NCI-H1694 treated with DMSO at 0.1 percent for 48 hours (cell line): ENCODE measurements around the gene ALDH3A2.
"Not testable (repeated sequence)": the region's sequence is repeated elsewhere in the genome, so short reads cannot be mapped to it uniquely, and the experiment has no call there.

Experiments
- DNase-seq: peaks from one replicate; lab custom pipeline; 2025; lab: John Stamatoyannopoulos, UW

The ALDH3A2 gene

DNA sequence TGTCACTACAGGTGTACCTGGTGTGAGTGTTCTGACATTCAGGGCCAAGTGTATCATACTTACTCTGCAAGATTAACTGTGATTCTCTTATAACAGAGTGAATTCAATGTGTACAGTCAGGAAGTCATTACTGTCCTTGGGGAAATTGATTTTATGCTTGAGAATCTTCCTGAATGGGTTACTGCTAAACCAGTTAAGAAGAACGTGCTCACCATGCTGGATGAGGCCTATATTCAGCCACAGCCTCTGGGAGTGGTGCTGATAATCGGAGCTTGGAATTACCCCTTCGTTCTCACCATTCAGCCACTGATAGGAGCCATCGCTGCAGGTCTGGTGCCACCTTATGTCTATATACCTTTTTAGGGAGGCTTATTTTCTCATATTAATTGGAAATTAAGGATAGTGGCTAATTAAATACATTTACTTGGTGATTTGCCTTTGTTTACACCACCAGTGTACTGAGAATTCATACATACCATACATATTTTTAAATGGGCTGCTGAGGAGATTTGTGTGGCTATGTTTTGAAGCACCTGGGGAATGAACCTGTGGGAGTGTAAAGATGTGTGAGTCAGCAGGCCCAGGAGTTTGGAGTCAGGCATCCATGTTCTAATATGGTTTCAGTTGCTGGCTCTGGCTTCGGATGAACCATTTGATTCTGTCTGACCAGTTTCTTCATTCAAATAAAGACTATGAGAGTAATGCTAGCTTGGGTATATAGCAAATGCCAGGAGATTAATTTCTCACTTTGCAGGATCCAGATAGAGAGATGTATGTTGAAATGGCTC lies 3.1 kb downstream of the ALDH3A2 start:
- DNase-seq, result no peak

GRCh38 chr17:19652595-19652994 lies 4.0 kb downstream of the ALDH3A2 start:
- no peak for DNase-seq

DNA sequence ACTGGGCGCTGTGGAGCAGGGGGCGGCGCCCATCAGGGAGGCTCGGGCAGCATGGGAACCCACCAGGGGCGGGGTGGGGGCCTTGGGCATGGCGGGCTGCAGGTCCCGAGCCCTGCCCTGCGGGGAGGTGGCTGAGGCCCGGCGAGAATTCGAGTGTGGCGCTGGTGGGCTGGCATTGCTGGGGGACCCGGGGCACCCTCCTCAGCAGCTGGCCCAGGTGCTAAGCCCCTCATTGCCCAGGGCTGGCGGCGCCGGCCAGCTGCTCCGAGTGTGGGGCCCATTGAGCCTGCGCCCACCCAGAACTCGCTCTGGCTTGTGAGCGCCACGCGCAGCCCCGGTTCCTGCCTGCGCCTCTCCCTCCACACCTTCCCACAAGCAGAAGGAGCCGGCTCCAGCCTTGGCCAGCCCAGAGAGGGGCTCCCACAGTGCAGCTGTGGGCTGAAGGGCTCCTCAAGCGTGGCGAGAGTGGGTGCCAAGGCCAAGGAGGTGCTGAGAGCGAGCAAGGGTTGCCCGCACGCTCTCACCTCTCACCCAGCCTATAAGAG lies 5.9 kb downstream of the ALDH3A2 start:
- no peak for DNase-seq

DNA sequence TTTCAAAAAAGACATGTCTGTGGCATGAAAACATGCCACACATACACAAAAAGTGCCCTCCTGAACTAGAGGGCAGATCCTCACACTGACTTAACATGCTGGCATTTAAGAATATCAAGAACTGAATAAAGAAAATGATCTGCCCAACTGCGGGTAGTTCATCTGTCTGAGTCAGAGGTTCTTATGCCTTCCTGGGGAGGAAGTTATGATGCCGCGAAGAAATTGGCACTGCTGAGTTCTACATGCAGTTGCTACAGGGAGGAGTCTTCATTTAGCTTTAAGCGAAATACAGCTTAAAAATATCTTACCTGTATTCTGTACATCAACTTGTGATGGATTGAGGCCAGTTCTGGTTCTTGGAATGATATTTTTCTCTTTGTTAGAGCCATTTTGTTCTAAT lies 6.3 kb downstream of the ALDH3A2 start:
- DNase-seq, result no peak

DNA sequence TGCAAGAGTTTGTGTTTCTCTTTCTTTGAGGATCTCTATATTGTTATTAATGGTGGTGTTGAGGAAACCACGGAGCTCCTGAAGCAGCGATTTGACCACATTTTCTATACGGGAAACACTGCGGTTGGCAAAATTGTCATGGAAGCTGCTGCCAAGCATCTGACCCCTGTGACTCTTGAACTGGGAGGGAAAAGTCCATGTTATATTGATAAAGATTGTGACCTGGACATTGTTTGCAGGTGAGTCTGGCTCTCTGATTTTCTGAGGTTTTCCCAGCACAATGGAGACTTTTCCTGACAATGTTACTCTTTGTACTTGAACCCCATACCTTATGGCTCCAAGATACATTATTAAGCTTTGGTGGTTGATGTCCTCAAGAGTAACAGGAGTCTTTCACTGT lies 7.8 kb downstream of the ALDH3A2 start:
- no peak for DNase-seq

DNA sequence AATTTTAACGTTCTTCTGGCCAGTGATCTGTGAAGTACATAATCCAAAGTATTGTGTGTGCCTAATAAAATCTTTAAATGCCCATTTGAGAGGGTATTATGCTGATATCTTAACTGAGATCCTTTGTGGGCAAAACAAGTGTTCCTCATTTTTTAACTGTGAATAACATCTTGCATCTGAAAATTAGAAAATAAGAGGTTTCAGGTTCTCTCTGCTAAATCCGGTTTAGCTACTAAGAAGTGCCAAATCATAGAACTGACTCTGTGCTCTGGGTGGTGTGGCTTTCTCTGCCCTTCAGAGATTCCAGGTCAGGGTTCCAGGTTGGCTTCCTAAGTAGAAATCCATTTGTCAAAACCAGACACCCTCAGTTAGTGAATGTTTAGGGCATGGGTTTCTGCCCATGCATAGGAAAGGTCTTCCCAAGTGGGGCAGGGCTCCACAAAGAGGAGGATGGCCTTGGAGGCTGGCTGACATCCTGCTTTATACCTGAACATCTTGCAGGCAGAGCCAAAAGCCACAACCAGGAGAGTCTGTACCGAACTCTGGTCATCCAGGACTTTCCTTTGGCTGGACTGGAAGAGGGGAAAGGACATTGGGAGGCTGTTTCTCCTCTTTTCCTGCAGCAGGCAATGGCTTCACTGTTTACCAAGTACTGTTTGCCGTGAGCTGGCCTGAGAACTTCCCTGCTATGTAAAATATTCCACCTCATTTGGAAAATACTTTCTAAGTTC lies 8.5 kb downstream of the ALDH3A2 start:
- DNase-seq, result no peak

GRCh38 chr17:19659366-19660177 lies 11.0 kb downstream of the ALDH3A2 start:
- DNase-seq, result no peak

GRCh38 chr17:19660219-19660870 lies 11.8 kb downstream of the ALDH3A2 start:
- no peak for DNase-seq

DNA sequence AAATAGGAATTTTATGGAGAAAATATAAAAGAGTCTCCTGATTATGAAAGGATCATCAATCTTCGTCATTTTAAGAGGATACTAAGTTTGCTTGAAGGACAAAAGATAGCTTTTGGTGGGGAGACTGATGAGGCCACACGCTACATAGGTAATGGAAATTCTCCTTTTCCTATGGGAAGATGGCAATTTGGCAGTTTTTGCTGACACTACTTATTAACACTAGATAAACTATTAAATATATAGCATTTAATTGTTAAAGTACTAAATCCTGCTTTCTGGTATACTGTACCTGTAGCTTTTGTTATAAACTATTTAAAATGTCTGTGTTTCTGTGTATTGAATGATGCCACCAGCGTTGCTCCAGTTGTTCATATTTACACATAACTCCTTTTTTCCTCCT lies 12.6 kb downstream of the ALDH3A2 start:
- DNase-seq, result no peak

GRCh38 chr17:19663097-19663496 lies 14.5 kb downstream of the ALDH3A2 start:
- no peak for DNase-seq

DNA sequence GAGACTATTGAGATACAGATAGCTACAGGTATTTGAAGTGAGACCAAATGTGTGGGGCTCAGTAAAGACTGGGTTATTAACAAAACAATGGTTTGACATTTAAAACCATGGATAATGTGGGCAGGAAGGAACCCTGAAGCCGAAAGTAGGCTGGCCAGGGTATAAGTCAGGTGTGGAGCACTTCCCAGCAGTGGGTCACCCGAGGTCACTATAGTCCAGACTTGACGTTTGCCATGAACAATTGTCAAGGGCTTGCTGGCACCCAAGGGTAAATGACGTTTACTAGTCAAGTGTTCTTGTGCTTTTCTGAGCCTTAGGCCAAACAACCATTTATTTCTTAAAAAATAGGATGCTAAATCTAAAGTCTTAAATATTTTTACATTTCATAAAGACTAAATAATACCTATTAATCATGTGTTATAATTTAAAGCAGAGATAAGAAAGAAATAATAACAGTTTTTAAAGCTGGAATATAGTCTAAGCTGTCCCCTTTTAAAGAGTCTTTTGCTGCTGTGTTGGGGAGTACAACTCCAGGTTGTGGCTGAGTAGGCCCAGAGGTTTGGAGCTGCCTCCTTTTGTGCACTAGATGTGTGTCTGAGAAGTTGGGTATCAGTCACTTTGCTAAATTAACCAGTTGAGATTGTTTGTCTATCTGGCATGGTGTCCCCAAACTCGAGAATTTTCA lies 15.7 kb downstream of the ALDH3A2 start:
- no peak for DNase-seq

GRCh38 chr17:19664821-19665181 lies 16.2 kb downstream of the ALDH3A2 start:
- no peak for DNase-seq

DNA sequence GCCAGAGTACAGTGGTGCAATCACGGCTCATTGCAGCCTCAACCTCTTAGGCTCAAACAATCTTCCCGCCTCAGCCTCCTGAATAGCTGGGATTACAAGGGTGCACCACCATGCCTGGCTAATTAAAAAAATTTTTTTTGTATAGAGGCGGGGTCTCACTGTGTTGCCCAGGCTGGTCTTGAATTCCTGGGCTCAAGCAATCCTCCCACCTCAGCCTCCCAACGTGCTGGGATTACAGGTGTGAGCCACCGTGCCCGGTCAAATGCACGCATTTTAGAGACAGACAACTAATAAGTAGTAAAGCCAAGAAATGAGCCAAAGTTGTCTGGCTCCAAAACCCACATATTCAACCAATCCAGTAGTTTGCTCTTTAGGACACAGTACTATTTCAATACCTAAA lies 21.1 kb downstream of the ALDH3A2 start:
- DNase-seq, result not testable (repeated sequence)

- no peak for DNase-seq
These were observed 22.4 kb downstream of the ALDH3A2 start for GRCh38 chr17:19670908-19671307.

- no peak for DNase-seq
These were observed 22.9 kb downstream of the ALDH3A2 start for GRCh38 chr17:19671433-19671832.

GRCh38 chr17:19672009-19672750 lies 23.6 kb downstream of the ALDH3A2 start:
- DNase-seq, result no peak

DNA sequence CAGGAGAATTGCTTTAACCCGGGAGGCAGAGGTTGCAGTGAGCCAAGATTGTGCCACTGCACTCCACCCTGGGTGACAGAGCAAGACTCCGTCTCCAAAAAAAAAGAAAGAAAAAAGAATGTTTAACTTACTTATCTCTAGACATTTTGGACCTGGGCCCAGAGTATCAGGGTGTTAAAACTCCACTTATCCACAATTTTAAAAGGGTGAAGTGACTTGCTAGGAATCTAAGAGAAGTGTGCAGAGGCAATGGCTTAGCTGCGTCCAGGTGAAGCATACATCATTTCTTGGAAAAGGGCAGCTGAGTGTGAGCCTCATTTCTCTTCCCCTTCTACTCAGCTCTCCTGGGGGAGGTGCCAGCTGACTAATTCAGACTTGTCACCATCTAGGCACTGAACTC lies 25.1 kb downstream of the ALDH3A2 start:
- DNase-seq, result no peak

GRCh38 chr17:19676896-19677295 lies 28.3 kb downstream of the ALDH3A2 start:
- no peak for DNase-seq

- no peak for DNase-seq
These were observed 29.3 kb downstream of the ALDH3A2 start for GRCh38 chr17:19677736-19678379.
